Measurements from ENCODE around the gene ANKRD42. TPM values are rescaled to one million over a fixed set of nuclear protein-coding genes. Genes with fewer than 3 reads are reported as not detected.

The ANKRD42 gene
- total and polyA plus RNA-seq, 2 donors (not counting 3 experiments of a cell fraction or from before 2014, with no cell fraction given), result 3.3 to 6.6 TPM

- Histone ChIP-seq H3K4me2 (ENCODE audit: insufficient read depth, low read length) (peak overlapping the region; percentile 100), H3K9me1 (replicated peaks; ENCODE audit: control insufficient read depth, extremely low read depth, insufficient read depth, low read length) (no peaks in the 10 kb centered on the region), H3K36me3 (ENCODE audit: control insufficient read depth in 2 of 2, extremely low read depth in 1 of 2, insufficient read depth in 2 of 2, low read length in 2 of 2) (peaks cover 3 to 14% of the 10 kb centered on the region in 2 experiments), H3K79me2 (ENCODE audit: control insufficient read depth, insufficient read depth, low read length) (peaks cover 77% of the 10 kb centered on the region), H3K27me3 (ENCODE audit: control insufficient read depth in 2 of 2, insufficient read depth in 2 of 2, low read length in 2 of 2) (no peaks in the 10 kb centered on the region), H2AFZ (ENCODE audit: low read depth, low read length) (no peak overlapping the region), H3K4me1 (ENCODE audit: control insufficient read depth, extremely low read depth, insufficient read depth, low read length) (peaks cover 32% of the 10 kb centered on the region), H3K27ac (ENCODE audit: insufficient read depth, low read depth, low read length) (peak overlapping the region; percentile 12), H4K20me1 (replicated peaks; ENCODE audit: control insufficient read depth, extremely low read depth, insufficient read depth, low read length) (peaks cover 13% of the 10 kb centered on the region), H3K4me3 (replicated peaks in 1 of 3; ENCODE audit: insufficient read depth in 1 of 3, low read depth in 1 of 3, low read length in 3 of 3) (peak overlapping the region; percentile 94 to 100 (median 100)), H3K9ac (replicated peaks; ENCODE audit: extremely low read depth, insufficient read depth, low read length) (peak overlapping the region; percentile 99), H3K9me3 (replicated peaks; ENCODE audit: control insufficient read depth, insufficient read depth, low read length) (no peaks in the 10 kb centered on the region)
- BruUV-seq (replicated peaks), result no TSS peak
- DNase-seq (ENCODE audit: low read depth, low spot score) (peak; percentile 42), FAIRE-seq (no peak)
- dilution Hi-C loops (cut with MboI; ENCODE audit: extremely low pct_ligation_motif_present, low sequenced_read_pairs) (no loop called here), intact Hi-C loops (cut with micrococcal nuclease) (loop anchor here (5.0 kb wide), 4 partner anchors 73 to 383 kb away; no protein-coding TSS in a partner anchor)
- POLR2A ChIA-PET, result interaction anchor here (0.6 to 1.7 kb wide), 3 partner anchors 63 to 109 kb away, joined by 3 to 5 read pairs (median 3); no protein-coding TSS in a partner anchor
- TF ChIP-seq, protein P1, sequence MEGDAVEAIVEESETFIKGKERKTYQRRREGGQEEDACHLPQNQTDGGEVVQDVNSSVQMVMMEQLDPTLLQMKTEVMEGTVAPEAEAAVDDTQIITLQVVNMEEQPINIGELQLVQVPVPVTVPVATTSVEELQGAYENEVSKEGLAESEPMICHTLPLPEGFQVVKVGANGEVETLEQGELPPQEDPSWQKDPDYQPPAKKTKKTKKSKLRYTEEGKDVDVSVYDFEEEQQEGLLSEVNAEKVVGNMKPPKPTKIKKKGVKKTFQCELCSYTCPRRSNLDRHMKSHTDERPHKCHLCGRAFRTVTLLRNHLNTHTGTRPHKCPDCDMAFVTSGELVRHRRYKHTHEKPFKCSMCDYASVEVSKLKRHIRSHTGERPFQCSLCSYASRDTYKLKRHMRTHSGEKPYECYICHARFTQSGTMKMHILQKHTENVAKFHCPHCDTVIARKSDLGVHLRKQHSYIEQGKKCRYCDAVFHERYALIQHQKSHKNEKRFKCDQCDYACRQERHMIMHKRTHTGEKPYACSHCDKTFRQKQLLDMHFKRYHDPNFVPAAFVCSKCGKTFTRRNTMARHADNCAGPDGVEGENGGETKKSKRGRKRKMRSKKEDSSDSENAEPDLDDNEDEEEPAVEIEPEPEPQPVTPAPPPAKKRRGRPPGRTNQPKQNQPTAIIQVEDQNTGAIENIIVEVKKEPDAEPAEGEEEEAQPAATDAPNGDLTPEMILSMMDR (IDR thresholded peaks at IDR 0.05; ENCODE audit: extremely low read depth in 1 of 2, insufficient read depth in 1 of 2, low read depth in 1 of 2, low read length in 2 of 2), result no peak
- TF ChIP-seq POLR2A (IDR thresholded peaks at IDR 0.05; ENCODE audit: low read depth, low read length), result peak; percentile 65
- CTCF ChIA-PET, result interaction anchor here (0.9 to 2.1 kb wide), 6 partner anchors 27 to 260 kb away, joined by 3 to 11 read pairs (median 3); partner anchors contain the start of genes PRCP and RAB30
These were observed 33.3 kb upstream of the ANKRD42 start for GRCh38 chr11:83159902-83160865.
